Mesendoderm (in vitro differentiated cells): ENCODE data around the gene KCNC3.
"Not testable (repeated sequence)": the region's sequence is repeated elsewhere in the genome, so short reads cannot be mapped to it uniquely, and the experiment has no call there.

Source experiments
- DNase-seq: peaks from one replicate; pipeline ENCODE4 v3.0.0; 2013
- H2AK5ac ChIP-seq: 2 replicates; pipeline ENCODE4 v1.6.1; 2013; ENCODE audit warnings: low read length, inconsistent platforms
- H2BK120ac ChIP-seq: 2 replicates; pipeline ENCODE4 v1.6.1; 2013; ENCODE audit warnings: low read depth, mild to moderate bottlenecking, low read length, moderate library complexity, mixed read lengths
- H2BK15ac ChIP-seq: replicated peaks from 2 replicates; pipeline ENCODE4 v1.6.1; 2013; ENCODE audit warnings: low read depth, mild to moderate bottlenecking, moderate library complexity
- H2BK5ac ChIP-seq: 2 replicates; pipeline ENCODE4 v1.6.1; 2013; ENCODE audit warnings: low read length, inconsistent platforms
- H3K18ac ChIP-seq: 2 replicates; pipeline ENCODE4 v1.6.1; 2013; ENCODE audit warnings: mild to moderate bottlenecking, low read length, mixed read lengths
- H3K23ac ChIP-seq: one replicate; pipeline ENCODE4 v1.6.1; 2013; ENCODE audit warnings: low read length
- H3K27ac ChIP-seq: 2 replicates; pipeline ENCODE4 v1.5.1; 2013; ENCODE audit warnings: low read depth, mild to moderate bottlenecking, inconsistent platforms, low read length, moderate library complexity
- H3K27me3 ChIP-seq: 2 replicates; pipeline ENCODE4 v1.6.1; 2013; ENCODE audit warnings: low read length, control low read depth, mild to moderate bottlenecking, inconsistent platforms; ENCODE audit not compliant: insufficient read depth, poor library complexity
- H3K36me3 ChIP-seq: 2 replicates; pipeline ENCODE4 v1.6.1; 2013; ENCODE audit warnings: low read length, inconsistent platforms; ENCODE audit not compliant: control insufficient read depth, insufficient read depth
- H3K4ac ChIP-seq: one replicate; pipeline ENCODE4 v1.6.1; 2013; ENCODE audit warnings: low read depth, mild to moderate bottlenecking, low read length, moderate library complexity
- H3K4me1 ChIP-seq: 2 replicates; pipeline ENCODE4 v1.6.1; 2013; ENCODE audit warnings: low read depth, low read length, inconsistent platforms; ENCODE audit not compliant: control insufficient read depth
- H3K4me2 ChIP-seq: 2 replicates; pipeline ENCODE4 v1.6.1; 2013; ENCODE audit warnings: low read length
- H3K4me3 ChIP-seq: 2 replicates; pipeline ENCODE4 v1.5.1; 2013; ENCODE audit warnings: mild to moderate bottlenecking, low read length
- H3K56ac ChIP-seq: one replicate; pipeline ENCODE4 v1.6.1; 2013; ENCODE audit warnings: low read length
- H3K79me1 ChIP-seq: 2 replicates; pipeline ENCODE4 v1.6.1; 2013; ENCODE audit warnings: low read length, inconsistent platforms
- H3K79me2 ChIP-seq: 2 replicates; pipeline ENCODE4 v1.6.1; 2013; ENCODE audit warnings: mild to moderate bottlenecking, low read length; ENCODE audit not compliant: control insufficient read depth, insufficient read depth
- H3K9ac ChIP-seq: 2 replicates; pipeline ENCODE4 v1.6.1; 2013; ENCODE audit warnings: low read length, inconsistent platforms
- H4K5ac ChIP-seq: one replicate; pipeline ENCODE4 v1.6.1; 2013; ENCODE audit warnings: low read length
- H4K8ac ChIP-seq: one replicate; pipeline ENCODE4 v1.6.1; 2013; ENCODE audit warnings: low read depth, mild to moderate bottlenecking, control low read depth, low read length, moderate library complexity
- WGBS: extraction: QIAGEN DNeasy Blood & Tissue Kit; methylation state at CpG from one replicate; pipeline ENCODE4 v1.1.7; 2013; ENCODE audit warnings: low lambda C conversion rate, missing lambda C conversion rate; ENCODE audit not compliant: insufficient coverage; ENCODE audit errors: extremely low coverage; 5-methylcytosine and 5-hydroxymethylcytosine counted together

The KCNC3 gene

DNA sequence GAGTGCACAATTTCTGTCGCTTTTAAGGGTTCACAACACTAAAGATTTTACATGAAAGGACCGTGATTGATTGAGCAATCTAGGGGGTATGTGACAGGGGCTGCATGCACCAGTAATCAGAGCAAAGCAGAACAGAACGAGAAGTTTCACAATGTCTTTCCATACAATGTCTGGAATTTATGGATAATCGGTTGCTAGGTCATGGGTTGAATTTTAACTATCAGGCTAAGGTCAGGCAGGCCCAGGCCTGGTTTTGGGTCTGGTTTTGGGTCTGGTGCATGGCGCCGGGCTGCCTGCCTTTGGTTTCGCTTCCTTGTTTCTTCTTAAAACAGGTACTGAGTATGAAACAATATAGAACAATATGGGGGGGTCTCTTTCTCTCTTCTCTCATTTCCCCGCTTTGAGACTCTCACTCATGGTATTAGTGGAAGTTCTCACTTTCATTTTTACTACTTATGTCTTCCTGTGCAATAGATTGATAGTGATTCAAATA, 18.0 kb upstream of the KCNC3 start:
- H3K36me3 ChIP-seq, H3K9ac ChIP-seq: not testable (repeated sequence)

DNA sequence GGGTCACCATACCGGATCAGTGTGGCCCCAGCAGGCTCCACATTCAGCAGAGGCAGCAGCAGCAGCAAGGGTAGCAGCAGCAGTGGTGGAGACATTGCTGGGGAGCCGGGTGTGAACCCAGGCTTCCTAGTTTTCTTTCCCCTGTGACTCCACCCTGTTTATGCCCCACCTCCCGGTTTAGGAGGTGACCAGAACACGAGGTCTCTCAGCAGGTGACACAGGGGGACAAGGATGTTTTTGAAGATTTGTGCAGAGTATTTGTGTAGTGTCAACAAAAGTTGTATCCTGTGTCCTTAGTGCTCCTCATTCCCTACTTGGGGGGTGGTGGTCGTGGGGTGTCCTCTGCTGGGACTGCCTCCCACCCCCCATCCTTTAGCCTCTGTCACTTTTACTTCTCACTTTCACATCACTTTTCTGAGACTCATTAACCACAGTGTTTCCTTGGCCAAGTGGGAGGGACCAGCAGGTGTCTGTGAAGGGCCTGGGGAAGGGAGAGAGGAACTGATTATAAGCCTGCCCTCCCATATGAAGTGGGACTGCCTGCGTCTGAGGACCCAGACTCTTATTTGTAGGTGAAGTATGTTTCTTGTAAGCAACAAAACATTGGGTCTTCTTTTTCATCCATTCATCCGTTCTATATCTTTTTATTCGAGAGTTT, 15.6 kb upstream of the KCNC3 start:
- Histone ChIP-seq H3K56ac (no peak overlapping the region), H3K18ac (no peak overlapping the region), H4K5ac (no peak overlapping the region), H3K4me3 (no peak overlapping the region), H3K36me3 (no peaks in the 10 kb centered on the region), H3K79me1 (no peaks in the 10 kb centered on the region), H2BK15ac (no peak overlapping the region), H3K4me1 (no peaks in the 10 kb centered on the region), H4K8ac (no peak overlapping the region), H3K4ac (no peak overlapping the region), H2BK120ac (no peak overlapping the region), H2AK5ac (no peak overlapping the region), H3K27me3 (no peaks in the 10 kb centered on the region), H3K9ac (no peak overlapping the region), H2BK5ac (no peak overlapping the region), H3K79me2 (no peaks in the 10 kb centered on the region), H3K27ac (no peak overlapping the region), H3K4me2 (no peak overlapping the region), H3K23ac (no peak overlapping the region)
- no peak for DNase-seq
- WGBS = no CpG with 5 or more reads among the region's 8 CpGs

More for the DNA sequence above, 18.0 kb upstream of the KCNC3 start:
- not testable (repeated sequence) for H3K56ac ChIP-seq, H3K4ac ChIP-seq, H3K4me1 ChIP-seq, H3K4me3 ChIP-seq, H3K18ac ChIP-seq, H4K8ac ChIP-seq, H4K5ac ChIP-seq, H3K79me1 ChIP-seq, H3K27me3 ChIP-seq, H2BK5ac ChIP-seq, H2AK5ac ChIP-seq, H3K23ac ChIP-seq, DNase-seq, H2BK120ac ChIP-seq, H2BK15ac ChIP-seq, H3K27ac ChIP-seq, H3K79me2 ChIP-seq, H3K4me2 ChIP-seq
- WGBS = no CpG with 5 or more reads among the region's 8 CpGs

DNA sequence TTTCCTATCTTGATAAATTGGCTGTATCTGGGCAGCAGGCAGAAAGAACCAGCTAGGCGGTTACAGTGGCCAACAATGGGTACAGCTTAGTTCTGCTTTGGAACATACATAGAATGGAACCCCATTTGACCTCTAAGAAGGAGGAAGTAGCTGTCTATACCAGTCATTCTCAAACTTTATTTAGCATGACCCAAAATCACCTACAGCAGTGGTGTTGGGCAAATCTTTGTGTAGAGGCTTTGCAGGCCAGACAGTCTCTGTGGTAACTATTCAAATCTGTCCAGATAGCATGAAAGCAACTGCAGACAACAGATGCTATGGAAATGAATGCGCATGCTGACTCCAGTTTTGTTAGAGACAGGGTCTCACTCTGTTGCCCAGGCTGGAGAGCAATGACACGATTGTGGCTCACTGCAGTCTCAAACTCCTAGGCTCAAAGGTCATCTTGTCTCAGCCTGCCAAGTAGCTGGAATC, 12.0 kb upstream of the KCNC3 start:
- Histone ChIP-seq H4K5ac (no peak overlapping the region), H3K79me2 (no peaks in the 10 kb centered on the region), H3K4me2 (no peak overlapping the region), H3K4me1 (no peaks in the 10 kb centered on the region), H2BK5ac (no peak overlapping the region), H3K27ac (no peak overlapping the region), H4K8ac (no peak overlapping the region), H3K4ac (no peak overlapping the region), H3K27me3 (no peaks in the 10 kb centered on the region), H3K79me1 (no peaks in the 10 kb centered on the region), H3K4me3 (no peak overlapping the region), H3K23ac (no peak overlapping the region), H2BK15ac (no peak overlapping the region), H3K9ac (no peak overlapping the region), H3K56ac (no peak overlapping the region), H3K36me3 (no peaks in the 10 kb centered on the region), H2BK120ac (no peak overlapping the region), H2AK5ac (no peak overlapping the region), H3K18ac (no peak overlapping the region)
- DNase-seq = no peak
- no CpG with 5 or more reads among the region's 3 CpGs for WGBS

DNA sequence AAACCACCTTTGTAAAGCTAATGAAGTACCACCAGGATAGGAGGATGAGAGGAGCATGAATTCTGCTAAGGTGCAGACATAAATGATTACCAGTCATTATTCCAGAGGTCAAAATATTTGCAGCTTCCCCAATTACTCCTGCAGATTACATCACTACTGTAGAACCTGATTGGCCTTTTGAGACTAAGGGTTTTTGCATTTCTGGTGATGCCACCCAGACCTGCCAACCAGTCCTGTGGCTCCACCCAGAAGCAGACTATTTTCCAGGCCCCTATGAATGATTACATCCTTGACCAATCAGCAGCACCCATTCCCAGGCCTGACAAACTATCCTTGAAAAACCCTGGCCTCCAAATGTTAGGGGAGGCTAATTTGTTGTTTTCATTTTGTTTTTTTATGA, 11.2 kb upstream of the KCNC3 start:
- Histone ChIP-seq H4K5ac (no peak overlapping the region), H3K36me3 (no peaks in the 10 kb centered on the region), H3K56ac (no peak overlapping the region), H2BK5ac (no peak overlapping the region), H2BK15ac (no peak overlapping the region), H2BK120ac (no peak overlapping the region), H3K18ac (no peak overlapping the region), H3K79me2 (no peaks in the 10 kb centered on the region), H3K23ac (no peak overlapping the region), H3K4me1 (no peaks in the 10 kb centered on the region), H3K27me3 (no peaks in the 10 kb centered on the region), H3K4ac (no peak overlapping the region), H4K8ac (no peak overlapping the region), H3K27ac (no peak overlapping the region), H3K9ac (no peak overlapping the region), H2AK5ac (no peak overlapping the region), H3K79me1 (no peaks in the 10 kb centered on the region), H3K4me2 (no peak overlapping the region), H3K4me3 (no peak overlapping the region)
- DNase-seq = no peak

DNA sequence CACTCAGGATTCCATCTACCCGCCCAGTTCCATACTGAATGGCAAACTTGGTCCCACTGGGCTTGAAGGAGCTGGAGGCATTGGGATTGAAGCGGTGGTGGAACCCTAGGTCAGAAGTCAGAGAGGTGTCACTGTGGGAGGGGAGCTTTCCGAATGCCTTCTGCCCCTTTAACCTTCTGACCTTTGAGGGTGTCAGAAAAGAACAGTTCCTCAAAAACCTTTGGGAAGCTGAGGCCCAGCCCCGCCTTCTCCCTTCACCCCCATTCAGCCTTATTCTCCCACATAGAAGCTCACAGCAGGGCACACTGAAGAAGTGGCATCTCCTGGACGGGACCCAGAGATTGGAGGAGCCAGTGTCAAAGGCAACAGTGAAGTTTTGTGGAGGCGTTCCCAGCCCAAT, 7.9 kb upstream of the KCNC3 start:
- H3K56ac ChIP-seq, H3K27ac ChIP-seq, H2AK5ac ChIP-seq, H3K79me1 ChIP-seq, H3K23ac ChIP-seq, H3K4me3 ChIP-seq, H3K27me3 ChIP-seq, H2BK5ac ChIP-seq, H3K18ac ChIP-seq, H4K8ac ChIP-seq, H3K9ac ChIP-seq, H3K4ac ChIP-seq, H3K36me3 ChIP-seq, H3K4me2 ChIP-seq, H3K4me1 ChIP-seq, H2BK120ac ChIP-seq, H3K79me2 ChIP-seq, H2BK15ac ChIP-seq, H4K5ac ChIP-seq, DNase-seq: not testable (repeated sequence)
- WGBS = no CpG with 5 or more reads among the region's 6 CpGs
